Left lung (tissue), 10 donors: ENCODE results near the gene GFAP. TPM values are rescaled to one million over a fixed set of nuclear protein-coding genes. Genes with fewer than 3 reads are reported as not detected.
A peak's percentile ranks its signal among the peaks of the same experiment; 100 is the strongest.

Source experiments
- ATAC-seq: fragments of 200-7000 bp; cut with Tn5 transposase; one replicate; pipeline ENCODE4 v1.9.1; 2020; ENCODE audit warnings: moderate library complexity
- DNase-seq, 4 donors: peaks; one replicate each; pipeline ENCODE4 v3.0.0-alpha.2; 2013 to 2020
- H3K27ac ChIP-seq, 2 donors: fragments of 200-600 bp; sonication (generic) in 1 of 2; one replicate each; pipeline versions ENCODE4 v1.5.0 to v1.8.0; 2020 to 2021
- H3K27me3 ChIP-seq, 2 donors: fragments of 200-600 bp; sonication (generic) in 1 of 2; one replicate each; pipeline versions ENCODE4 v1.5.0 to v1.8.0; 2020 to 2021
- H3K36me3 ChIP-seq, 2 donors: fragments of 200-600 bp; sonication (generic) in 1 of 2; one replicate each; pipeline versions ENCODE4 v1.5.0 to v1.8.0; 2020 to 2021
- H3K4me1 ChIP-seq, 2 donors: fragments of 200-600 bp; one replicate each; pipeline ENCODE4 v1.8.0; 2021
- H3K4me3 ChIP-seq, 2 donors: fragments of 200-600 bp; sonication (generic) in 1 of 2; one replicate each; pipeline versions ENCODE4 v1.5.0 to v1.8.0; 2020 to 2021; ENCODE audit warnings: mild to moderate bottlenecking in 1 of 2
- H3K9me3 ChIP-seq, 2 donors: fragments of 200-600 bp; sonication (generic) in 1 of 2; one replicate each; pipeline versions ENCODE4 v1.5.0 to v1.8.0; 2020 to 2021
- intact Hi-C, 2 donors: fragments of 100-400 bp; cut with DNase I; formaldehyde crosslinking; loops; one replicate each; pipeline versions ENCODE4 v1.11.2 to v1.14.2; 2022
- polyA plus RNA-seq, 6 donors: library from polyadenylated mRNA; unstranded; fragments of 120-200 nt; gene quantifications; one replicate each; pipeline ENCODE4 v1.2.1, GENCODE V29; 2013; ENCODE audit not compliant: insufficient read length in 6 of 6
- total RNA-seq, 2 donors: library from RNA; stranded (reverse); fragmentation: NEBNext Ultra II Directional; extraction: Animal tissue kit (Norgen Biotek cat#: 25700); gene quantifications; one replicate each; pipeline ENCODE4 v1.2.1, GENCODE V29; 2021
- TF ChIP-seq, protein P1 (sequence below), 2 donors: fragments of 200-600 bp; sonication (generic) in 1 of 2; IDR thresholded peaks; one replicate each; pipeline versions ENCODE4 v1.5.0 to v1.8.0; 2021; ENCODE audit warnings: antibody characterized with exemption in 2 of 2
- donor health status: DM: no; HTN: yes; CAD: no.
- donor health status: DM: no; HTN: no; CAD: no.

The GFAP gene
- total and polyA plus RNA-seq, 8 donors, result 0.14 to 1.1 (median 0.45) TPM; not detected in 2

DNA sequence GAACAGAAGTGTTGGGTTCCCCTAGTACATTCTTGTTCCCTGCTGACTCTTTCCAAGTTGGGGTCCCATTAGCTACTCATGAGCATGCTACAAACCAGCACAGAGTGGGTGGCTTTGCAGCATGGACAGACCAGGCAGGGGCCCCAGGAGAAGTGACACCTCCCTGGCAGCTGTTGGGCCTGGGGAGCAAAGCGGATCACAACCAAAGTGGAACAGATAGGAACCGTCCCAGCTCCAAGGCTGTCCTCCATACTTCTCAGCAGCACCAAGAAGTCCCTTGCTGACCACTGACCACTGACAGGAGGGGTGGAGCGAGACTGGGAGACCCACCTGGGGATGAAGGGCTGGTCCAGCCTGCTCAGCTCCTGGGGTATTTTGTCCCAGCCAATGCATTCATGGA, 12.4 kb upstream of the GFAP start:
- peaks cover 0 to 37% of the 10 kb centered on the region in 2 donors for H3K36me3 ChIP-seq
- no peak overlapping the region for H3K4me3 ChIP-seq
- H3K4me1 ChIP-seq, result no peaks in the 10 kb centered on the region
- ATAC-seq, result no peak
- no peak for DNase-seq
- no peaks in the 10 kb centered on the region for H3K9me3 ChIP-seq
- TF ChIP-seq, protein P1, sequence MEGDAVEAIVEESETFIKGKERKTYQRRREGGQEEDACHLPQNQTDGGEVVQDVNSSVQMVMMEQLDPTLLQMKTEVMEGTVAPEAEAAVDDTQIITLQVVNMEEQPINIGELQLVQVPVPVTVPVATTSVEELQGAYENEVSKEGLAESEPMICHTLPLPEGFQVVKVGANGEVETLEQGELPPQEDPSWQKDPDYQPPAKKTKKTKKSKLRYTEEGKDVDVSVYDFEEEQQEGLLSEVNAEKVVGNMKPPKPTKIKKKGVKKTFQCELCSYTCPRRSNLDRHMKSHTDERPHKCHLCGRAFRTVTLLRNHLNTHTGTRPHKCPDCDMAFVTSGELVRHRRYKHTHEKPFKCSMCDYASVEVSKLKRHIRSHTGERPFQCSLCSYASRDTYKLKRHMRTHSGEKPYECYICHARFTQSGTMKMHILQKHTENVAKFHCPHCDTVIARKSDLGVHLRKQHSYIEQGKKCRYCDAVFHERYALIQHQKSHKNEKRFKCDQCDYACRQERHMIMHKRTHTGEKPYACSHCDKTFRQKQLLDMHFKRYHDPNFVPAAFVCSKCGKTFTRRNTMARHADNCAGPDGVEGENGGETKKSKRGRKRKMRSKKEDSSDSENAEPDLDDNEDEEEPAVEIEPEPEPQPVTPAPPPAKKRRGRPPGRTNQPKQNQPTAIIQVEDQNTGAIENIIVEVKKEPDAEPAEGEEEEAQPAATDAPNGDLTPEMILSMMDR (IDR thresholded peaks at IDR 0.05), result no peak
- intact Hi-C loops, result no loop called here
- H3K27ac ChIP-seq, result no peak overlapping the region
- H3K27me3 ChIP-seq, result peaks cover 0 to 5% of the 10 kb centered on the region in 2 donors

DNA sequence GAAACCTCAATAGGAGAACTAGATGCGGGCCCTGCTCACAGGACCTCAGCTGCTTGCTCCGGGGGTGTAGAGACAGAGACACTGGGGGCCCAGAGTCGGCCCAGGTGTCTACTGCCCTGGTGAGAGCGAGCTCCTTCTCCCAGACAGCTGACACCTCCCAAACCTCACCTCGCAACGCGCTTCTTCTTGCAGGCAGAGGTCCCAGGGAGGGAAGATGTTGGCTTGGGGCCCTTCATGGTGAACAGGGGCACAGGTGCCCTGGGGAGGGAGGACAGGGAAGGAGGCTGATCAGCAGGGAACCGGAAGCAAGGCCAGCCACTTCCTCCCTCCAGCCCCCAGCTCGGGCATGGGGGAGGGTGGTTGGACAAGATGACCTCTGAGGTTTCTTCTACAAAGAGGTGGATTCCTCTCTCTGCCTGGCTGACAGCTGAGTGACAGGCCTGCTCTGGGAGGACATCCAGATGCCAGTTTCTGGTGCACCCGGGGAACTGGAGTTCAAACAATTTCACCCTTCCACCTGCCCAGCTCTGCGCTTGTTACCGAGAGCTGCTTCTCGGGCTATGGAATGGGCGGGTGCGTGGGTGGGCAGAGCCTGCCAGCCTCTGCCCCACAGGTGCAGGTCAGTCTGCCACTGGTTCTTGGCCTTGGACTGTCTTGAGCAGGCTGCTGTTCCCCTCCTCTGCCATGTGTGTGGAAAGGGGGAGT, 11.7 kb upstream of the GFAP start:
- Histone ChIP-seq H3K4me3 (no peak overlapping the region), H3K27ac (no peak overlapping the region), H3K4me1 (no peaks in the 10 kb centered on the region), H3K36me3 (peaks cover 0 to 30% of the 10 kb centered on the region in 2 donors), H3K27me3 (peaks cover 0 to 12% of the 10 kb centered on the region in 2 donors), H3K9me3 (no peaks in the 10 kb centered on the region)
- TF ChIP-seq, protein P1 (IDR thresholded peaks at IDR 0.05), result no peak
- intact Hi-C loops, result no loop called here
- ATAC-seq (no peak), DNase-seq (peak in 2 of 4 donors; percentile 13 to 39)

DNA sequence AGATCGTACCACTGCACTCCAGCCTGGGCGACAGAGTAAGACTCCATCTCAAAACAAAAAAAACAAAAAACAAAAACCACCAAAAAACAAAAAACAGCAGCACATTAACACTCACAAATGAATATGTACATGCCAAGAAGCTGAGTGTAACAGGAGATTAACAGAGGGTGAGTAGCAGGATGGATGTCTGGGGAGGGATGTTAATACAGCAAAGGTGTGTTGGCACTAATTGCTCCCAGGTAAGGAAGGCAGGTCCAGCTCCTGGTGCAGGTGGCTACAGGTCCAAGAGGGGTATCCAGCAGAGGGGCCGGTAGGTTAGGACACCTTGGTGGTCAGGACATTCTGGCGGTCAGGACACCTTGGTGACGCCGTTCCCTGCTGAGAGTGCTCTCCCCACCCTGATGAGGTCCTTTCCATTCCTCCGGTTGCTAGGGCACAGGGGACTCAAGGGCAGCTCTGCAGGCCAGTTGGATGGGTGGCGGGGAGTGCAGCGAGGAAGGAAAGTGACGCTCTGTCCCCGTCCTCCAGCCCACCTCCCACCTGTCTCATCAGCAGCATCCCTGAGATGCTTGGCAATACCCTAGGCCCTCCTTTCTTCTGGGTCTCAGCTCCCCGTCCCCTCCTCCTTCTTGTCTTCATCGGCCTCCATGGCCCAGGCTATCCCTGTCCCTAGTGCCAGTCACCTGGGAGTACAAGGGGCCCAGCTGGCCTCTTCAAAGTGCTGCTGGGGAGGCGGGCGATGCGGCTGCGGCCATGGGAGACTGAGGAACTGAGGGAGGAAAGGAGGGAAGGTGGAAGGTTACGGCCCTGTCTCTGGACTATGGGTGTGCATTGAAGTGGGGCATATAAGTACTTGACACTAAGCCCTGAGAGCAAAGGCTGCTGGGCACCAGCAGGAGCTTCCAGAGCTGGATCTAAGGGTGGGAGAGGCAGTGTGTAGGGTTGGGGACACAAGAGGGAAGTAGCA, 10.7 kb upstream of the GFAP start:
- Histone ChIP-seq H3K27ac (no peak overlapping the region), H3K4me1 (no peaks in the 10 kb centered on the region), H3K9me3 (no peaks in the 10 kb centered on the region), H3K27me3 (peaks cover 0 to 22% of the 10 kb centered on the region in 2 donors), H3K4me3 (no peak overlapping the region), H3K36me3 (peaks cover 0 to 21% of the 10 kb centered on the region in 2 donors)
- intact Hi-C loops, result no loop called here
- TF ChIP-seq, protein P1 (IDR thresholded peaks at IDR 0.05), result no peak
- DNase-seq, result peak in 2 of 4 donors; percentile 29 to 55
- no peak for ATAC-seq

DNA sequence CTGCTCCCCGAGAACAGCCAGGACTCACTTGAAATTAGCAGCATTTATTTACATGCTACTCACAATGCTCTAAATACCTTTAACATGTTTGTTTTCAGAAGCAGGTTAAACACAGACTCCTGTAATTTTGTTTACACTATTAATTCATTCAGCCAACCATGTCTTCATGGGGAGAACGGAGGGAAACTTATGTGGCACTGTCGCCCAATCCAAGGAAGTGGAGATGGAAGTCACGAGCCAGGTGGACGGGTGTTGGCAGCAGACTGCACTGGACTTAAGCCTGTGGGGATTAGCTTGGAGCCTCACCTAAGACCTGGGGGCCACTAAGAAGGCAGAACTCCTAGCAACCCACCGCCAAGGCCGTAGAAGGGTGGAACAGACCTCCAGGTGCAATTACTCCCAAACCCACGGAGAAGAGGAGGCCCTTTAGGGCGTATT, 8.8 kb upstream of the GFAP start:
- intact Hi-C loops, result loop anchor here in 1 of 2 donors (5.0 kb wide), 1 partner anchor 98 kb away; no protein-coding TSS in a partner anchor
- peaks cover 0 to 33% of the 10 kb centered on the region in 2 donors for H3K27me3 ChIP-seq
- H3K4me1 ChIP-seq, result no peaks in the 10 kb centered on the region

More for the DNA sequence above, 8.8 kb upstream of the GFAP start:
- H3K36me3 ChIP-seq, result peaks cover 0 to 14% of the 10 kb centered on the region in 2 donors
- TF ChIP-seq, protein P1 (IDR thresholded peaks at IDR 0.05), result no peak
- no peaks in the 10 kb centered on the region for H3K9me3 ChIP-seq
- H3K27ac ChIP-seq, result no peak overlapping the region
- no peak overlapping the region for H3K4me3 ChIP-seq
- ATAC-seq (no peak), DNase-seq (peak in 2 of 4 donors; percentile 10 to 17)
